LNCaP clone FGC (cell line): ENCODE results near the gene AQP11.

ENCODE experiments used
- DNase-seq: peaks from one replicate; pipeline ENCODE4 v3.0.0-alpha.2; 2011; ENCODE audit warnings: low read depth
- H3K4me3 ChIP-seq: 2 replicates; pipeline ENCODE4 v1.5.1; 2011; ENCODE audit warnings: mild to moderate bottlenecking, low read depth, low read length, control low read depth
- CTCF ChIP-seq: IDR thresholded peaks from 2 replicates; pipeline ENCODE4 v1.5.1; 2012; ENCODE audit warnings: mild to moderate bottlenecking; ENCODE audit not compliant: control insufficient read depth, insufficient read depth; ENCODE audit errors: extremely low read depth

AQP11 gene

GRCh38 chr11:77644887-77645286, 55.1 kb downstream of the AQP11 start:
- no peak for DNase-seq
- no peak for TF ChIP-seq CTCF
- no peak overlapping the region for H3K4me3 ChIP-seq

GRCh38 chr11:77647654-77648305, 58.0 kb downstream of the AQP11 start:
- no peak overlapping the region for H3K4me3 ChIP-seq
- no peak for DNase-seq
- no peak for TF ChIP-seq CTCF

GRCh38 chr11:77650123-77650522, 60.4 kb downstream of the AQP11 start:
- DNase-seq, result no peak
- TF ChIP-seq CTCF, result no peak
- H3K4me3 ChIP-seq, result no peak overlapping the region

GRCh38 chr11:77654770-77655434, 65.1 kb downstream of the AQP11 start:
- DNase-seq, result no peak
- no peak for TF ChIP-seq CTCF
- H3K4me3 ChIP-seq, result no peak overlapping the region

- no peak overlapping the region for H3K4me3 ChIP-seq
- DNase-seq, result no peak
- no peak for TF ChIP-seq CTCF
These were observed 66.6 kb downstream of the AQP11 start for GRCh38 chr11:77656362-77656761.

GRCh38 chr11:77658213-77659013, 68.7 kb downstream of the AQP11 start:
- no peak overlapping the region for H3K4me3 ChIP-seq
- TF ChIP-seq CTCF, result no peak
- DNase-seq, result no peak
